Glutamatergic neuron (in vitro differentiated cells): ENCODE results near the gene SH3BP4. TPM values are rescaled to one million over a fixed set of nuclear protein-coding genes. Genes with fewer than 3 reads are reported as not detected.
A peak's percentile ranks its signal among the peaks of the same experiment; 100 is the strongest.

ENCODE experiments used
- DNase-seq: peaks from one replicate; pipeline ENCODE4 v3.0.0; 2022
- H3K27ac Mint-ChIP-seq: one replicate; pipeline ENCODE4 v1.8.0; 2020; ENCODE audit warnings: mild to moderate bottlenecking, mixed read lengths, inconsistent platforms; ENCODE audit not compliant: unreplicated experiment
- H3K27me3 Mint-ChIP-seq: one replicate; pipeline ENCODE4 v1.8.0; 2020; ENCODE audit warnings: mild to moderate bottlenecking, moderate library complexity, mixed read lengths, inconsistent platforms; ENCODE audit not compliant: unreplicated experiment
- H3K36me3 Mint-ChIP-seq: one replicate; pipeline ENCODE4 v1.8.0; 2020; ENCODE audit warnings: mild to moderate bottlenecking, mixed read lengths, inconsistent platforms; ENCODE audit not compliant: unreplicated experiment
- H3K4me1 Mint-ChIP-seq: one replicate; pipeline ENCODE4 v1.8.0; 2020; ENCODE audit warnings: mild to moderate bottlenecking, low read depth, mixed read lengths, inconsistent platforms; ENCODE audit not compliant: unreplicated experiment
- H3K4me3 Mint-ChIP-seq: one replicate; pipeline ENCODE4 v1.8.0; 2020; ENCODE audit warnings: mild to moderate bottlenecking, mixed read lengths, inconsistent platforms; ENCODE audit not compliant: unreplicated experiment
- H3K9me3 Mint-ChIP-seq: one replicate; pipeline ENCODE4 v1.8.0; 2020; ENCODE audit warnings: mild to moderate bottlenecking, moderate library complexity, mixed read lengths, inconsistent platforms; ENCODE audit not compliant: unreplicated experiment
- CTCF ChIP-seq: fragments of 200-600 bp; sonication (generic); IDR thresholded peaks from one replicate; pipeline ENCODE4 v1.5.0; 2021; ENCODE audit not compliant: partially characterized antibody, unreplicated experiment
- total RNA-seq: library from RNA; stranded (reverse); fragmentation: NEBNext Ultra II Directional; extraction: Animal tissue kit (Norgen Biotek cat#: 25700); gene quantifications from one replicate; pipeline ENCODE4 v1.2.1, GENCODE V29; 2021; ENCODE audit not compliant: unreplicated experiment

Gene SH3BP4
- total RNA-seq, 1 donor from 2014 or later = 59.3 TPM

- no peak for DNase-seq
- H3K9me3 Mint-ChIP-seq = peaks cover 6% of the 10 kb centered on the region
- H3K36me3 Mint-ChIP-seq = no peaks in the 10 kb centered on the region
- no peak for TF ChIP-seq CTCF
- peaks cover 60% of the 10 kb centered on the region for H3K4me1 Mint-ChIP-seq
- peak overlapping the region; percentile 62 for H3K27ac Mint-ChIP-seq
- H3K27me3 Mint-ChIP-seq = peaks cover 7% of the 10 kb centered on the region
- peak overlapping the region; percentile 40 for H3K4me3 Mint-ChIP-seq
Observed at GRCh38 chr2:235007664-235008457, 56.0 kb downstream of the SH3BP4 start.

GRCh38 chr2:235008584-235009044 lies 56.8 kb downstream of the SH3BP4 start:
- peaks cover 6% of the 10 kb centered on the region for H3K9me3 Mint-ChIP-seq
- TF ChIP-seq CTCF = no peak
- H3K27me3 Mint-ChIP-seq = peaks cover 7% of the 10 kb centered on the region
- peaks cover 62% of the 10 kb centered on the region for H3K4me1 Mint-ChIP-seq
- H3K4me3 Mint-ChIP-seq = peak overlapping the region; percentile 78
- no peak for DNase-seq
- H3K36me3 Mint-ChIP-seq = no peaks in the 10 kb centered on the region
- peak overlapping the region; percentile 92 for H3K27ac Mint-ChIP-seq

- Mint-ChIP-seq H3K4me1 (peaks cover 62% of the 10 kb centered on the region), H3K27ac (peak overlapping the region; percentile 92), H3K9me3 (peaks cover 3% of the 10 kb centered on the region), H3K4me3 (peak overlapping the region; percentile 78), H3K36me3 (no peaks in the 10 kb centered on the region), H3K27me3 (peaks cover 7% of the 10 kb centered on the region)
- TF ChIP-seq CTCF = no peak
- no peak for DNase-seq
Observed at GRCh38 chr2:235009081-235009480, 57.3 kb downstream of the SH3BP4 start.

- TF ChIP-seq CTCF = no peak
- peaks cover 4% of the 10 kb centered on the region for H3K27me3 Mint-ChIP-seq
- no peak for DNase-seq
- H3K9me3 Mint-ChIP-seq = peaks cover 3% of the 10 kb centered on the region
- H3K4me3 Mint-ChIP-seq = no peak overlapping the region
- H3K27ac Mint-ChIP-seq = peak overlapping the region; percentile 28
- peaks cover 61% of the 10 kb centered on the region for H3K4me1 Mint-ChIP-seq
- H3K36me3 Mint-ChIP-seq = peaks cover 4% of the 10 kb centered on the region
Observed at GRCh38 chr2:235010117-235010714, 58.4 kb downstream of the SH3BP4 start.

DNA sequence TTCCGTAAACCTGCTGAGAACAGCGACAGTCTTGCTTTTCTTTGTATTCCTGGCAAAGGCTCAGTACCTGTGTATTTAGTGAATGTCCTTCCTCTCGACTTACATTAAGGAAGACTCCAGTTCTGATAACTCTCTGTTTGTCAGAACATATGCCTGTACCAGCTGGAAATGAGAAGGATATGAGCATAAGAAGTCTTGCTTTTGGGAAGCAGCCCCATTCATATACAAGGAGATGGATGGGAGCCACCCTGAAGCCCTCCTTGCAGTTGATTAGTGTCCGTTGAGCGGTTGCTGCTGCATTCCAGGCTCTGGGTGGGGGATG lies 59.8 kb downstream of the SH3BP4 start:
- no peak for DNase-seq
- Mint-ChIP-seq H3K4me3 (peak overlapping the region; percentile 18), H3K4me1 (peaks cover 48% of the 10 kb centered on the region), H3K36me3 (peaks cover 5% of the 10 kb centered on the region), H3K27ac (peak overlapping the region; percentile 72), H3K9me3 (peaks cover 4% of the 10 kb centered on the region), H3K27me3 (peaks cover 8% of the 10 kb centered on the region)
- no peak for TF ChIP-seq CTCF
